ENCODE measurements around the gene IPP.
"Not testable (repeated sequence)": the region's sequence is repeated elsewhere in the genome, so short reads cannot be mapped to it uniquely, and the experiment has no call there.

The IPP gene

DNA sequence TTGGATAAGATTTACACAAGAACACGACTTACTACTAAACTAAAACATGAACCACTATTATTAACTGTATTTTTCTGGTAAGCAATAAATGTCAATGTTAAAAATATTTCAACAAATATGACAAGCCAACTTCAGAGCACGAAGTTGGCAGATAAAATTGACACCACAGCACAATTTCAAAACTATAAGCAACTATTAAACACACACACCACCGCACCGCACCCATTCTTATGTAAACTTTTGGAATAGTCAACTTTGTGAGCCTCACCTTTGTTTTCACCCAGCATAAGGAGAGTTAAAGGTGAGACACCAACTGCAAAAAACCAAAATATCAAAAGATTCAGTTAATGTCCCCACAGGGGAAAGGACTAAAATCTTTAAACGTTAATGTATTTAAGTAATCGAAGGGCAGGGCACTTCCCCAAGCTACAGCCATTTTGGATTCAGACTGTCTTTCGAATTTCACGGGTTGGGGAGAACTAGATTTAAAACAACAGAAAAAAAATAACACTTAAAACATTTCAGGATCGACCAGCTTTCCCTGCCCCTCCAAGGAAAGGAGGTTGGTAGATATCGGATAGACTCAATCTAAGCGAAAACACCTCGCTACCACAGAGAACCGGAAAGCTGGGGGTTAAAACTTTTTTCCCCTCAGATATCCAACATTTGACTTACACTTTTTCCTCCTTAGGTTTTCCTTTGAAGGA lies 65.0 kb downstream of the IPP start:
- TF ChIP-seq, protein P1, sequence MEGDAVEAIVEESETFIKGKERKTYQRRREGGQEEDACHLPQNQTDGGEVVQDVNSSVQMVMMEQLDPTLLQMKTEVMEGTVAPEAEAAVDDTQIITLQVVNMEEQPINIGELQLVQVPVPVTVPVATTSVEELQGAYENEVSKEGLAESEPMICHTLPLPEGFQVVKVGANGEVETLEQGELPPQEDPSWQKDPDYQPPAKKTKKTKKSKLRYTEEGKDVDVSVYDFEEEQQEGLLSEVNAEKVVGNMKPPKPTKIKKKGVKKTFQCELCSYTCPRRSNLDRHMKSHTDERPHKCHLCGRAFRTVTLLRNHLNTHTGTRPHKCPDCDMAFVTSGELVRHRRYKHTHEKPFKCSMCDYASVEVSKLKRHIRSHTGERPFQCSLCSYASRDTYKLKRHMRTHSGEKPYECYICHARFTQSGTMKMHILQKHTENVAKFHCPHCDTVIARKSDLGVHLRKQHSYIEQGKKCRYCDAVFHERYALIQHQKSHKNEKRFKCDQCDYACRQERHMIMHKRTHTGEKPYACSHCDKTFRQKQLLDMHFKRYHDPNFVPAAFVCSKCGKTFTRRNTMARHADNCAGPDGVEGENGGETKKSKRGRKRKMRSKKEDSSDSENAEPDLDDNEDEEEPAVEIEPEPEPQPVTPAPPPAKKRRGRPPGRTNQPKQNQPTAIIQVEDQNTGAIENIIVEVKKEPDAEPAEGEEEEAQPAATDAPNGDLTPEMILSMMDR (IDR thresholded peaks at IDR 0.05; ENCODE audit: borderline replicate concordance, control extremely low read depth, extremely low read depth, insufficient read depth, missing control alignments) = no peak
- DNase-seq (ENCODE audit: low spot score) = no peak
- in situ Hi-C loops (cut with MboI; ENCODE audit: low sequenced_read_pairs, unreplicated experiment) = no loop called here

DNA sequence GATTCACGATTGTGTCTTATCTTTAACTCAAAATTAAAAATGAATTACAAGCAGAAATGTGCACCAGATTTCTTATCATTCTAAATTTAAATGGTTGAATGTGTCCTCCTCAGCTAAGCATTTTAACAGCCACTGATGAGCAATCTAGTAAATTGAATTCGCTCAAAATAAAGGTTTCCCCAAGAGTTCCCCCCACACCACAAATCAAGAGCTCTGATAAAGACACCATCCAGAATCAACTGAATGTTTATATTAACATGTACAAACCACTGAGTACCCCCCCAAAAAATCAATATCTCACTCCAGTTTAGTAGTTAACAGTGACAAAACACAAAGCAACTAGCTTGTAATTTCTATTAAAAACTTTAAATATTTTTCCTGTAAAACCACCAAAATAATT lies 66.1 kb downstream of the IPP start:
- TF ChIP-seq, protein P1 (IDR thresholded peaks at IDR 0.05; ENCODE audit: borderline replicate concordance, control extremely low read depth, extremely low read depth, insufficient read depth, missing control alignments) = no peak
- no peak for DNase-seq (ENCODE audit: low spot score)
- in situ Hi-C loops (cut with MboI; ENCODE audit: low sequenced_read_pairs, unreplicated experiment) = no loop called here

DNA sequence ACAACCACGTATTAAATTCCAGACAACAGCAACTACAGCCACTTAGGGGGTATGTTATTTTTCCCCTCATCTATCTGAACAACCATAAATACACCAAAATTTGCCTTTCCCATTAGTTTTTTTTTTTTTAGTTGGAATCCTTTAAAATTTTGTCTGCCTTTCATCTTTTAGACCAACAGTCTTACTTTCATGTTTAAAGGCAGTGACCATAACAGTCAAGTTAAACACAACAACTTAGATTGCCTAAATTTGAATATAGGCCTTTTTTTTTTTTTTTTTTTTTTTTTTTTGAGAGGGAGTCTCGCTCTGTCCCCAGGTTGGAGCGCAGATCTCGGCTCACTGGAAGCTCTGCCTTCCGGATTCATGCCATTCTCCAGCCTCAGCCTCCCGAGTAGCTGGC lies 67.5 kb downstream of the IPP start:
- TF ChIP-seq, protein P1 (IDR thresholded peaks at IDR 0.05; ENCODE audit: borderline replicate concordance, control extremely low read depth, extremely low read depth, insufficient read depth, missing control alignments) = no peak
- no peak for DNase-seq (ENCODE audit: low spot score)
- in situ Hi-C loops (cut with MboI; ENCODE audit: low sequenced_read_pairs, unreplicated experiment) = no loop called here

DNA sequence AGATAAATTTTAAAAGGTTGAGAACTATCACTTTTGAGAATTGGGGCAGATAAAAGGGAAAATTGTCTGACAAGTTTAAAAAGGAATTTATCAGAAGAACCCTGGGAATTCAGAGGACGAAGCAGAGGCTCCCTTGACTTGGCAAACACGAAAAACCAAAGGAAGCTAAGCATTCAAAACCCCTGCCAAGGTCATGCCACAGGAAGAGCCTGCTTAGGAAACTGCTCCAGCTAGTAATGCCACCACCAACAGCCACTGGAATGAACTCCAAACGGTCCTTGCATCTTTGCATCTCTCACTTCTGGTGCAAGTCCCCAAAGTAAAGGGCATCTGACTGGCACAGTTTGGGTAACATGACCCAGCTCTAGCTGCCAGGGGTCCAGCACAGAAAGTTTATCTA lies 71.3 kb downstream of the IPP start:
- in situ Hi-C loops (cut with MboI; ENCODE audit: low sequenced_read_pairs, unreplicated experiment) = no loop called here
- no peak for DNase-seq (ENCODE audit: low spot score)
- TF ChIP-seq, protein P1 (IDR thresholded peaks at IDR 0.05; ENCODE audit: borderline replicate concordance, control extremely low read depth, extremely low read depth, insufficient read depth, missing control alignments) = no peak

DNA sequence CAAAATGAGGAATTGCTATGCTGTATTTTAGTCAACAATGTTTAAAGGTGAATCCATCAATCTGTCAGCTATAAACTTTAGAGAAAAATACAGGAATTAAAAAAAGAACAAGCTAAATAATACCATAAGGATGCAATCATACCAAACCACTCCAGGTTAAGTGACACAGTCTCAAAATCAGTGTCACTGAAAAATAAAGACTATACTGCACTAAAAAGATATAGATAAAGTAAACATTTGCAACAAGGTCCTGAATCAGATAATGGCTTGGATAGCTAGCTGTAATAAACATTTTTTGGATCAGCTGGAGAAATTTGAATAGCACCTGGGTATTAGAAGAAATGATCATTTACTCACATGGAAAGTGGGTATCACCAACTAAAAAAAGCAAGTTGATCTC lies 72.0 kb downstream of the IPP start:
- in situ Hi-C loops (cut with MboI; ENCODE audit: low sequenced_read_pairs, unreplicated experiment) = no loop called here
- no peak for DNase-seq (ENCODE audit: low spot score)

DNA sequence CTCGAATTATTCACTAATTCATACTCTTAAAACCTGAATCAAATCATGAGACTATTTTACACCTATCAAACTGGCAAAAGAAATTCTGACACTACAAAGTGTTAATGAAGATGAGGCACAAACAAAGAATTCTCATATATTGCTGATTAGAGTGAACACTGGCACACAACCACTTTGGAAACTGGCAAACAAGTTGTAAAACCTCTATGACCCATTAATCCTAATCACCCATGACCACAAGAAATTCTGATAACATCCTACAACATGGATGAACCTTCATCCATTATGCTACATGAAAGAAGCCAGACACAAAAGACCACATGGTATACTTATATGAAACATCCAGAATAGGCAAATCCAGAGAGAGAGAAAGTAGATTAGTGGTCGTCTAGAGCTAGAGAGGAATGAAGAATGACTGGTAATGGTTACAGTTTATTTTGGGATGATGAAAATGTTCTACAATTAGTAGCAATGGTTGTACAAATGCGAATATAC lies 72.7 kb downstream of the IPP start:
- in situ Hi-C loops (cut with MboI; ENCODE audit: low sequenced_read_pairs, unreplicated experiment) = no loop called here
- DNase-seq (ENCODE audit: low spot score) = no peak
- TF ChIP-seq, protein P1 (IDR thresholded peaks at IDR 0.05; ENCODE audit: borderline replicate concordance, control extremely low read depth, extremely low read depth, insufficient read depth, missing control alignments) = no peak

More for the DNA sequence above, 72.0 kb downstream of the IPP start:
- TF ChIP-seq, protein P1 (IDR thresholded peaks at IDR 0.05; ENCODE audit: borderline replicate concordance, control extremely low read depth, extremely low read depth, insufficient read depth, missing control alignments) = no peak

DNA sequence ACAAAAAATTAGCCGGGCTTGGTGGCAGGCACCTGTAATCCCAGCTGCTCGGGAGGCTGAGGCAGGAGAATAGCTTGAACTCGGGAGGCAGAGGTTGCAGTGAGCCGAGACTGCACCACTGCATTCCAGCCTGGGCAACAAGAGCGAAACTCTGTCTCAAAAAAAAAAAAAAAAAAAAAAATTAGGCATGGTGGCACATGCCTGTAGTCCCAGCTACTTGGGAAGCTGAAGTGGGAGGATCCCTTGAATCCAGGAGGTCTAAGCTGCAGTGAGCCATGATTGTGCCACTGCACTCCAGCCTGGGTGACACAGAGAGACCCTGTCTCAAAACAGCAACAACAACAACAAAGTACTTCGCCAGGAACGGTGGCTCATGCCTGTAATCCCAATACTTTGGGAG lies 73.9 kb downstream of the IPP start:
- in situ Hi-C loops (cut with MboI; ENCODE audit: low sequenced_read_pairs, unreplicated experiment); DNase-seq (ENCODE audit: low spot score): not testable (repeated sequence)
